ACC112 (cell line): ENCODE data around the gene NXN.

ENCODE experiments used
- H2AFZ ChIP-seq: fragments of 200-600 bp; sonication (generic); one replicate; pipeline ENCODE4 v1.6.0; 2017; ENCODE audit warnings: antibody characterized with exemption, low read length; ENCODE audit not compliant: unreplicated experiment
- H3K27ac ChIP-seq: fragments of 200-600 bp; sonication (generic); 2 replicates; pipeline ENCODE4 v1.5.1; 2014; ENCODE audit warnings: low read depth, mild to moderate bottlenecking, antibody characterized with exemption, low read length, moderate library complexity
- H3K27me3 ChIP-seq: fragments of 200-600 bp; sonication (generic); 2 replicates; pipeline ENCODE4 v1.6.1; 2014; ENCODE audit warnings: mild to moderate bottlenecking, antibody characterized with exemption, low read length, moderate library complexity, mixed read lengths; ENCODE audit not compliant: insufficient read depth
- H3K36me3 ChIP-seq: fragments of 200-600 bp; sonication (generic); 2 replicates; pipeline ENCODE4 v1.6.1; 2016; ENCODE audit warnings: mild to moderate bottlenecking, antibody characterized with exemption, low read length, moderate library complexity, mixed read lengths; ENCODE audit not compliant: insufficient read depth
- H3K4me1 ChIP-seq: fragments of 200-600 bp; sonication (generic); one replicate; pipeline ENCODE4 v1.6.1; 2016; ENCODE audit warnings: low read length, mixed read lengths; ENCODE audit not compliant: insufficient read depth, unreplicated experiment, control insufficient read depth
- H3K4me3 ChIP-seq: fragments of 200-600 bp; sonication (generic); 2 replicates; pipeline ENCODE4 v1.5.1; 2014; ENCODE audit warnings: mild to moderate bottlenecking, low read depth, low read length
- H3K79me2 ChIP-seq: fragments of 200-600 bp; sonication (generic); one replicate; pipeline ENCODE4 v1.6.0; 2016; ENCODE audit warnings: low read length; ENCODE audit not compliant: control insufficient read depth, unreplicated experiment, insufficient read depth

NXN gene

GRCh38 chr17:826778-827177, 152.8 kb downstream of the NXN start:
- Histone ChIP-seq H3K4me3 (no peak overlapping the region), H3K36me3 (no peaks in the 10 kb centered on the region), H3K27me3 (no peaks in the 10 kb centered on the region), H3K4me1 (no peaks in the 10 kb centered on the region), H2AFZ (no peak overlapping the region), H3K27ac (no peak overlapping the region), H3K79me2 (no peaks in the 10 kb centered on the region)

DNA sequence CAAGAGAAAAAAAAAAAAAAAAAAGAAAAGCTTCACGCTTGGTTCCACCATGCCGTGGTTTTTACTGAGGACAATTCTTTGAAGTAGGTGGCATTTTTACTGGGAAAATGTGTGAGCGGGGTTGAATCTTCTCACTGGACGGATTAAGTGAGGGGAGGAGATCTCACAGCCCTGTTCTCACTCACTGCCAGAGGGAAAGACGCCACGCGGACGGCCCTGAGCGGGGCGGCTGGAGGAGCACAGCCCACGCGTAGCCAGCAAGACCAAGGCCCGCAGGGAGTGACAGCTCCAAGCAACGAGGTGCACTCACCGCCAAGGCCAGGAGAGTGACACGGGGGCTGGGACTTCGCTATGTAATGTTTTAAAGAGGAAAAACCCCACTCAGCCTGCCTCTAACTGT, 154.4 kb downstream of the NXN start:
- Histone ChIP-seq H3K36me3 (no peaks in the 10 kb centered on the region), H3K27ac (no peak overlapping the region), H2AFZ (no peak overlapping the region), H3K4me1 (no peaks in the 10 kb centered on the region), H3K4me3 (no peak overlapping the region), H3K79me2 (no peaks in the 10 kb centered on the region), H3K27me3 (no peaks in the 10 kb centered on the region)

DNA sequence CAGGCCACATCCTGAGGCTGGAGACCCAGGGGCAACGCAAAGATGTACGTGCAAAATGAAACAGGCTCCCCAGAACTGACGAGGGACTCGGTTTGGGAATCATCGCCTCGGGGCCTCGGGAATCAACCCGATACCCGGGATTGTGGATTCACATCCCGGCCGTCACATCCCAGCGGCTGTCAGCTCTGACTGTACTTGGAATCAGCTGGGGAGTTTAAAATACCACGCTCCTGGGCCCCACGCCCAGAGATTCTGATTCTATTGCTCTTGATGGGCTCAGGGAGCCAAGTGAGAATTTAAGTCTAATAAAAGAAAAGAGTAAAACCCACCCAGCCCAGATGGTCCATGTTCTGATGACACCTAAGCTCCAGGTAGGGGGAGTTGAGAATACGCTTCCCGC, 155.2 kb downstream of the NXN start:
- Histone ChIP-seq H3K4me1 (no peaks in the 10 kb centered on the region), H3K27ac (no peak overlapping the region), H3K36me3 (no peaks in the 10 kb centered on the region)

DNA sequence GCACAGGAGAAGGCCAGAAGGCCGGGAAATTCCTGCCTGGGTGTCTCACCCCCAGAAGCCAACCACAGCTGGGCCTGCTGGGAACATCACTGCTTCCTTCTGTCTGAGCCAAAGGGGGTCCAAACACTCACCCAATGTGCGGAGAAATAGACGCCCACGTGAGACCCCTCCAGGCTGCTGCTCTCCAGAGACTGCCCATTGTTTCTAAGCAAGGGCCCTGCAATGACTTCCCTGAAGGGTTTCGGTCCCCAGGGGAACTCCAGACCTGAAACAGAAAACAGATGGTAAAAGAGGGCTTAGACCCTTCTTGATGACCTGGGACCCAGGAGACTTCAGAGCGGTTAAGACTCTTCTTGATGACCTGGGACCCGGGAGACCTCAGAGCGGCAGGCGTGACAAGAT, 156.1 kb downstream of the NXN start:
- H3K79me2 ChIP-seq, result no peaks in the 10 kb centered on the region
- H3K27ac ChIP-seq, result no peak overlapping the region
- no peaks in the 10 kb centered on the region for H3K4me1 ChIP-seq
- H3K4me3 ChIP-seq, result no peak overlapping the region
- H3K27me3 ChIP-seq, result no peaks in the 10 kb centered on the region
- no peak overlapping the region for H2AFZ ChIP-seq
- H3K36me3 ChIP-seq, result no peaks in the 10 kb centered on the region

More for the DNA sequence above, 155.2 kb downstream of the NXN start:
- Histone ChIP-seq H3K4me3 (no peak overlapping the region), H3K27me3 (no peaks in the 10 kb centered on the region), H3K79me2 (no peaks in the 10 kb centered on the region), H2AFZ (no peak overlapping the region)

GRCh38 chr17:819251-819650, 160.3 kb downstream of the NXN start:
- no peaks in the 10 kb centered on the region for H3K79me2 ChIP-seq
- H3K4me3 ChIP-seq, result no peak overlapping the region
- no peaks in the 10 kb centered on the region for H3K27me3 ChIP-seq
- no peaks in the 10 kb centered on the region for H3K4me1 ChIP-seq
- no peak overlapping the region for H2AFZ ChIP-seq
- H3K36me3 ChIP-seq, result no peaks in the 10 kb centered on the region
- H3K27ac ChIP-seq, result no peak overlapping the region

GRCh38 chr17:814371-814770, 165.2 kb downstream of the NXN start:
- H3K36me3 ChIP-seq, result no peaks in the 10 kb centered on the region
- no peaks in the 10 kb centered on the region for H3K79me2 ChIP-seq

GRCh38 chr17:812638-813204, 166.9 kb downstream of the NXN start:
- Histone ChIP-seq H3K27me3 (no peaks in the 10 kb centered on the region), H2AFZ (no peak overlapping the region), H3K36me3 (no peaks in the 10 kb centered on the region), H3K79me2 (no peaks in the 10 kb centered on the region), H3K4me1 (peaks cover 3% of the 10 kb centered on the region), H3K27ac (no peak overlapping the region), H3K4me3 (no peak overlapping the region)

More at GRCh38 chr17:814371-814770, 165.2 kb downstream of the NXN start:
- no peaks in the 10 kb centered on the region for H3K27me3 ChIP-seq
- peaks cover 3% of the 10 kb centered on the region for H3K4me1 ChIP-seq
- H3K4me3 ChIP-seq, result no peak overlapping the region
- no peak overlapping the region for H2AFZ ChIP-seq
- no peak overlapping the region for H3K27ac ChIP-seq

- no peaks in the 10 kb centered on the region for H3K79me2 ChIP-seq
- H3K27ac ChIP-seq, result no peak overlapping the region
- no peak overlapping the region for H2AFZ ChIP-seq
- H3K36me3 ChIP-seq, result no peaks in the 10 kb centered on the region
- peaks cover 3% of the 10 kb centered on the region for H3K4me1 ChIP-seq
- H3K27me3 ChIP-seq, result no peaks in the 10 kb centered on the region
- no peak overlapping the region for H3K4me3 ChIP-seq
Measured at GRCh38 chr17:811051-811784, 168.4 kb downstream of the NXN start.

- no peaks in the 10 kb centered on the region for H3K36me3 ChIP-seq
- H2AFZ ChIP-seq, result no peak overlapping the region
- H3K4me1 ChIP-seq, result no peaks in the 10 kb centered on the region
- H3K79me2 ChIP-seq, result no peaks in the 10 kb centered on the region
- no peak overlapping the region for H3K27ac ChIP-seq
- no peak overlapping the region for H3K4me3 ChIP-seq
- H3K27me3 ChIP-seq, result no peaks in the 10 kb centered on the region
Measured at GRCh38 chr17:807523-808294, 171.9 kb downstream of the NXN start.

DNA sequence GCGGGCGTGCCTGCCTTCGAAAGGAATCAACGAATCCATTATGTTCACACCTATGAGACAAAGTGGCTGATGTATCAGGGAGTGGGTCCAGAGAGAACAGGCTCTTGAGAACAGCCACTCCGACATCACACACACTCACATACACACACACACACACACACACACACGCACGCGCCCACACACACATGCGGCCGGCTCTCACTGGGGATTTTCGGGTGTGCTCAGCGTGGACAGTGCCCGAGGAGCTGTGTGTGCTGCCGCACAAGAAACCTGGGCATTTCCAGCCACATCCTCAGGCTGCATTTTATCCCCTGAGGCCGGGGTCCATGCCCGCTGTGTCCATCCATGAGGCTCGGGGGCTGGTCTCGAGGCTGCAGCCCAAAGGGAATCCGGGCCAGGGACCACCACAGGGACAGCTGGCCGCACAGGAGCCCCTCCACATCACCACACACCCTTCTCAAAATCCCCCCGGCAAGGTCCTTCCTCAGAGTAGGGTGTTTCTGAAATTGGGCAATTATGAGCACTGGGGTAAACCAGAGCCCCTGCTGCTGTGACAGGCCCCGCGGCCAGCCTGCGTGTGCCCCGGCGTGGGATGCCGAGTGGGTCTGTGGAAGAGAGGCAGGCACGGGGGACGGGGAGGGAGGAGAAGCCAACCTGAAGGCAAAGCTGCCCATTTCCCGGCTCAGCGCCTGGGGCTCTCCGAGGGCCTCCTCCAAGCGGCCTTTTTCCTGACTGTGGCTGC, 172.6 kb downstream of the NXN start:
- Histone ChIP-seq H3K27me3 (no peaks in the 10 kb centered on the region), H3K4me1 (no peaks in the 10 kb centered on the region), H2AFZ (no peak overlapping the region), H3K79me2 (no peaks in the 10 kb centered on the region), H3K4me3 (no peak overlapping the region), H3K36me3 (no peaks in the 10 kb centered on the region), H3K27ac (no peak overlapping the region)
